Suppressor macrophage treated with lipopolysaccharide for 4 hours (primary cell): ENCODE results near the gene HTR4.
"Not testable (repeated sequence)": the region's sequence is repeated elsewhere in the genome, so short reads cannot be mapped to it uniquely, and the experiment has no call there.

ENCODE experiments used
- DNase-seq: peaks from one replicate; pipeline ENCODE4 v3.0.0-alpha.2; 2020

Gene HTR4

GRCh38 chr5:148599187-148599586 lies 55.1 kb downstream of the HTR4 start:
- DNase-seq: no peak

GRCh38 chr5:148595697-148596096 lies 58.6 kb downstream of the HTR4 start:
- DNase-seq: no peak

- DNase-seq: no peak
Measured at GRCh38 chr5:148586796-148587195, 67.5 kb downstream of the HTR4 start.

- DNase-seq: no peak
Measured at GRCh38 chr5:148585988-148586387, 68.3 kb downstream of the HTR4 start.

- no peak for DNase-seq
Measured at GRCh38 chr5:148584103-148584502, 70.2 kb downstream of the HTR4 start.

- DNase-seq: no peak
Measured at GRCh38 chr5:148583421-148583965, 70.8 kb downstream of the HTR4 start.

GRCh38 chr5:148574167-148574566 lies 80.2 kb downstream of the HTR4 start:
- no peak for DNase-seq

- no peak for DNase-seq
Measured at GRCh38 chr5:148573374-148573773, 81.0 kb downstream of the HTR4 start.

GRCh38 chr5:148569948-148570347 lies 84.4 kb downstream of the HTR4 start:
- no peak for DNase-seq

- no peak for DNase-seq
Measured at GRCh38 chr5:148565148-148565547, 89.2 kb downstream of the HTR4 start.

GRCh38 chr5:148563021-148563420 lies 91.3 kb downstream of the HTR4 start:
- no peak for DNase-seq

GRCh38 chr5:148561801-148562311 lies 92.5 kb downstream of the HTR4 start:
- no peak for DNase-seq

GRCh38 chr5:148559461-148559860 lies 94.9 kb downstream of the HTR4 start:
- no peak for DNase-seq

- DNase-seq: no peak
Measured at GRCh38 chr5:148558892-148559291, 95.4 kb downstream of the HTR4 start.

- no peak for DNase-seq
Measured at GRCh38 chr5:148556835-148557234, 97.5 kb downstream of the HTR4 start.

- no peak for DNase-seq
Measured at GRCh38 chr5:148554621-148555020, 99.7 kb downstream of the HTR4 start.

GRCh38 chr5:148543727-148544126 lies 110.6 kb downstream of the HTR4 start:
- no peak for DNase-seq

- DNase-seq: no peak
Measured at GRCh38 chr5:148542812-148543211, 111.5 kb downstream of the HTR4 start.

GRCh38 chr5:148541054-148541835 lies 113.1 kb downstream of the HTR4 start:
- DNase-seq: no peak

- DNase-seq: no peak
Measured at GRCh38 chr5:148540647-148541046, 113.7 kb downstream of the HTR4 start.

GRCh38 chr5:148539851-148540250 lies 114.5 kb downstream of the HTR4 start:
- DNase-seq: no peak

GRCh38 chr5:148535190-148535589 lies 119.1 kb downstream of the HTR4 start:
- DNase-seq: no peak

GRCh38 chr5:148532969-148533670 lies 121.2 kb downstream of the HTR4 start:
- DNase-seq: no peak

GRCh38 chr5:148529450-148529849 lies 124.9 kb downstream of the HTR4 start:
- not testable (repeated sequence) for DNase-seq
